ENCODE results near the gene BCL2L14. TPM values are rescaled to one million over a fixed set of nuclear protein-coding genes. Genes with fewer than 3 reads are reported as not detected.
A peak's percentile ranks its signal among the peaks of the same experiment; 100 is the strongest.

The BCL2L14 gene
- total RNA-seq, 4 donors from 2014 or later = 27.5 to 81.2 (median 52.5) TPM

DNA sequence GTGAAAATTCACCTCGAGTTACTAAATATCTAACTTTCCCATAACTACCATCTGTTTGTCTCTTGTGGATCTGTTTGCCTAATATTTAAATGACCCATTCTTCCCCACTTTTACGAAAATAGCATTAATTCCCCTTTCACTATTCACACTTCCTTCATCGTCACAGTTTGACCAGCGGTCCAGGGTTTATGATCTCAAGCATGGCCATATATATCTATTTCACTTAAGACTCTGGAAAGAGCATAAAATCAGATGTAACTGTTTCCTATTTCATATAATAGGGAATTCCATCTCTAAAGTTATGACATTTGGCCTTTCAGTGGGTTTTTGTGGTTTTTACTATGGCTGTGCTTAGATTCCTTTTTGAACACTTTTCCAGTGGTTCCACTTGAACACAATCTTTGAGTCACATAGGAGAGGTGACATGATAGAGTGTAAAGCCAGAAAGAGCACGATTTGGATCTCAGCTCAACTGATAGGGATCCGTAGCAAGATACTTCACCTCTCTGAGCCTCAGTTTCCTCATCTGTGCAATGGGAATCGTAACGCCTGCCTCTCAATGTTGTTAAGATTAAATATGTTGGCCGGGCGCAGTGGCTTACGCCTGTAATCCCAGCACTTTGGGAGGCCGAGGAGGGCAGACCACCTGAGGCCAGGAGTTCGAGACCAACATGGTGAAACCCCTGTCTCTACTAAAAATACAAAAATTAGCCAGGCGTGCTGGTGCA lies 754 bp upstream of the BCL2L14 start:
- 67 to 80% methylated on average over 5 to 14 of the region's 14 CpGs for WGBS, 2 donors (ENCODE audit: low coverage in 1 of 2)
- Histone ChIP-seq H3K4me3 (peak overlapping the region in 1 of 4 donors; percentile 23), H3K9me3 (no peaks in the 10 kb centered on the region), H3K36me3 (no peaks in the 10 kb centered on the region), H3K27me3 (no peaks in the 10 kb centered on the region), H3K27ac (peak overlapping the region; percentile 31 to 91 (median 88)), H3K4me1 (peaks cover 0 to 36% (median 16%) of the 10 kb centered on the region in 4 donors)
- peak; percentile 13 for DNase-seq
- no peak for TF ChIP-seq POLR2A (IDR thresholded peaks at IDR 0.05)
- in situ Hi-C loops (cut with MboI; ENCODE audit: low pct_ligation_motif_present in 1 of 4, low pct_unique_long_range_greater_than_20kb in 1 of 4, low sequenced_read_pairs in 3 of 4) (no loop called here), intact Hi-C loops (cut with DNase I; ENCODE audit: low total_unique reads) (no loop called here)

DNA sequence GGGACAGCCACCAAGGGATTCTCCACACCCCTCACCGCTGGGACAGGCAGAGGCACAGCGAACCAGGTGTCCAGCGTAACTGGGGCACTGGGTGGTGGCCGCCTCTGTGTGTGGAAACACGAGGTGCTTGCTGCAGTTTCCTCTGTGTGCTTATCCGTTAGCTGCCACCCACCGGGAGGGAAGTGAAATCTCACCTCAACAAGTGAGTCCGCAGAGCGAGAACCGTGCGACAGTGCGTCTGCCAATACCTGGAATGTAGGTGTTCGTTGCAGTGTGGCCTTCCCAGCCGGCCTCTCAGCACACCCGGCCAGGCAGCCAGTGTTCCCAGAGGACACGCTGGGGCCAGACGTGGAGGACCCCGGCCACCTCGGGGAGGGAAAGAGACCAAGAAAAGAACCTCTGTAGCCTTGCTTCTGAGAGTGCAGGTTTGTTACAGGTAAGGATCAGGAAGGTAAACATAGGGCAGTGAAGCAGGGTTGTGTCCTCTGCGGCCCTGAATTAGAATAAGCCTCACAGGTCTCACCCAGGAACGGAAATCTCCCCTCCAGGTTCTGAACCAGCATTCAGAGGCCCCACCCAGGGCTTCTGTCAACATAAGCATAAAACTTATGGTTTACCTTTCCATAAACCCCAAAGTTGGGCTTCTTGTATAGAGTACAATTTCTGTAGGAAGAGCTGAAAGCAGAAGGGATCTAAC lies 1.5 kb downstream of the BCL2L14 start:
- peaks cover 0 to 34% (median 16%) of the 10 kb centered on the region in 4 donors for H3K4me1 ChIP-seq
- no peaks in the 10 kb centered on the region for H3K27me3 ChIP-seq
- in situ Hi-C loops (cut with MboI; ENCODE audit: low pct_ligation_motif_present in 1 of 4, low pct_unique_long_range_greater_than_20kb in 1 of 4, low sequenced_read_pairs in 3 of 4) = no loop called here
- H3K9me3 ChIP-seq = no peaks in the 10 kb centered on the region
- peak overlapping the region; percentile 88 to 91 (median 89) for H3K27ac ChIP-seq
- DNase-seq = peak; percentile 74
- WGBS, 2 donors (ENCODE audit: low coverage in 1 of 2) = 37% methylated on average over 21 of the region's 21 CpGs; no CpG with 5 or more reads in 1 of the 2 donors
- TF ChIP-seq POLR2A (IDR thresholded peaks at IDR 0.05) (peak; percentile 73), EP300 (IDR thresholded peaks at IDR 0.05; ENCODE audit: low read depth) (no peak), POLR2AphosphoS5 (IDR thresholded peaks at IDR 0.05) (peak in 2 of 3 donors; percentile 52 to 57)
- TF ChIP-seq, protein P1, sequence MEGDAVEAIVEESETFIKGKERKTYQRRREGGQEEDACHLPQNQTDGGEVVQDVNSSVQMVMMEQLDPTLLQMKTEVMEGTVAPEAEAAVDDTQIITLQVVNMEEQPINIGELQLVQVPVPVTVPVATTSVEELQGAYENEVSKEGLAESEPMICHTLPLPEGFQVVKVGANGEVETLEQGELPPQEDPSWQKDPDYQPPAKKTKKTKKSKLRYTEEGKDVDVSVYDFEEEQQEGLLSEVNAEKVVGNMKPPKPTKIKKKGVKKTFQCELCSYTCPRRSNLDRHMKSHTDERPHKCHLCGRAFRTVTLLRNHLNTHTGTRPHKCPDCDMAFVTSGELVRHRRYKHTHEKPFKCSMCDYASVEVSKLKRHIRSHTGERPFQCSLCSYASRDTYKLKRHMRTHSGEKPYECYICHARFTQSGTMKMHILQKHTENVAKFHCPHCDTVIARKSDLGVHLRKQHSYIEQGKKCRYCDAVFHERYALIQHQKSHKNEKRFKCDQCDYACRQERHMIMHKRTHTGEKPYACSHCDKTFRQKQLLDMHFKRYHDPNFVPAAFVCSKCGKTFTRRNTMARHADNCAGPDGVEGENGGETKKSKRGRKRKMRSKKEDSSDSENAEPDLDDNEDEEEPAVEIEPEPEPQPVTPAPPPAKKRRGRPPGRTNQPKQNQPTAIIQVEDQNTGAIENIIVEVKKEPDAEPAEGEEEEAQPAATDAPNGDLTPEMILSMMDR (IDR thresholded peaks at IDR 0.05) = peak in 2 of 5 experiments; percentile 17 to 36
- H3K36me3 ChIP-seq = no peaks in the 10 kb centered on the region
- intact Hi-C loops (cut with DNase I; ENCODE audit: low total_unique reads) = no loop called here
- peak overlapping the region; percentile 20 to 53 (median 44) for H3K4me3 ChIP-seq

DNA sequence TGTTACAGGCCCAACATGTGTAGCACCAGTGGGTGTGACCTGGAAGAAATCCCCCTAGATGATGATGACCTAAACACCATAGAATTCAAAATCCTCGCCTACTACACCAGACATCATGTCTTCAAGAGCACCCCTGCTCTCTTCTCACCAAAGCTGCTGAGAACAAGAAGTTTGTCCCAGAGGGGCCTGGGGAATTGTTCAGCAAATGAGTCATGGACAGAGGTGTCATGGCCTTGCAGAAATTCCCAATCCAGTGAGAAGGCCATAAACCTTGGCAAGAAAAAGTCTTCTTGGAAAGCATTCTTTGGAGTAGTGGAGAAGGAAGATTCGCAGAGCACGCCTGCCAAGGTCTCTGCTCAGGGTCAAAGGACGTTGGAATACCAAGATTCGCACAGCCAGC lies 8.6 kb downstream of the BCL2L14 start:
- H3K27me3 ChIP-seq = no peaks in the 10 kb centered on the region
- in situ Hi-C loops (cut with MboI; ENCODE audit: low pct_ligation_motif_present in 1 of 4, low pct_unique_long_range_greater_than_20kb in 1 of 4, low sequenced_read_pairs in 3 of 4) (loop anchor here in 1 of 4 donors (25.0 kb wide), 1 partner anchor 258 kb away; no protein-coding TSS in a partner anchor), intact Hi-C loops (cut with DNase I; ENCODE audit: low total_unique reads) (no loop called here)
- no peaks in the 10 kb centered on the region for H3K36me3 ChIP-seq
- no peak for TF ChIP-seq POLR2AphosphoS5 (IDR thresholded peaks at IDR 0.05)
- TF ChIP-seq, protein P1 (IDR thresholded peaks at IDR 0.05) = no peak
- no peak for TF ChIP-seq EP300 (IDR thresholded peaks at IDR 0.05; ENCODE audit: low read depth)
- no peak for TF ChIP-seq POLR2A (IDR thresholded peaks at IDR 0.05)
- H3K9me3 ChIP-seq = no peaks in the 10 kb centered on the region
- H3K4me3 ChIP-seq = no peak overlapping the region
- DNase-seq = no peak
- H3K27ac ChIP-seq = no peak overlapping the region
- H3K4me1 ChIP-seq = peaks cover 0 to 16% (median 10%) of the 10 kb centered on the region in 4 donors
- WGBS, 2 donors (ENCODE audit: low coverage in 1 of 2) = 91 to 100% methylated on average over 1 to 5 of the region's 5 CpGs

DNA sequence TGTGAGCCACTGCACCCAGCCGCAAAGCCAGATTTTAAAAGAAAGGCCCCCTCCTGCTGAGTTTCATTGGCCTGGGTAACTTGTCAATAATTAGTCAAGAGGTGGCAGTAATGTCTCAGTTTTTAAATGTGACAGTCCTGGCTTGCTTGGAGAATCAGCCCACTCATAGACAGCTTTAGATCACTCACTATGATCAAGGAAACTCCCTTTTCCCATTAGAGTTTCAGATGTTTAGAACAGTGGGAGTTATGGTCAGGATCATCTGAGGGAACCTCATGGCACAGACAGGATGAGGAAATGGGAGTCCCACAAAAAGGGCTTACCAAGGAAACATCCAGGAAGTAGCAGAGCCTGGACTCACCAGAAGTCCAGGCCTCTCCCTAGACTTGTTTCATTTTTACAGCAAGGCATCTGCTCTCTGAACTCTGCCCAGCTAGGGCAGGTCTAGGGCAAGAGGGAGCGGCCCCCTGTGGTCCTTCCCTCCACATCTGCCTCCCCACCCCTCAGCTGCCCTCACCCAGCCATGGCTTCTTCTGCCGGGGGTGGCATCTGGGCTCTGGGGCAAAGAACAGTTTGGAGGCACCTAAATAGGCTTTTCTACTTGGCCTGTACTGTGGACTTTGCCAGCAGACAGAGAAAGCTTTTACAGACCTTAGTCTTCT lies 11.2 kb downstream of the BCL2L14 start:
- no peak for TF ChIP-seq EP300 (IDR thresholded peaks at IDR 0.05; ENCODE audit: low read depth)
- TF ChIP-seq, protein P1 (IDR thresholded peaks at IDR 0.05) = peak in 2 of 5 experiments; percentile 5 to 10
- TF ChIP-seq POLR2A (IDR thresholded peaks at IDR 0.05) = no peak
- peak in 2 of 3 donors; percentile 25 to 65 for TF ChIP-seq POLR2AphosphoS5 (IDR thresholded peaks at IDR 0.05)
- in situ Hi-C loops (cut with MboI; ENCODE audit: low pct_ligation_motif_present in 1 of 4, low pct_unique_long_range_greater_than_20kb in 1 of 4, low sequenced_read_pairs in 3 of 4) = loop anchor here (10.0 to 25.0 kb wide), 3 partner anchors 243 to 255 kb away; no protein-coding TSS in a partner anchor
- 50 to 71% methylated on average over 1 to 3 of the region's 3 CpGs for WGBS, 2 donors (ENCODE audit: low coverage in 1 of 2)

More for the DNA sequence above, 11.2 kb downstream of the BCL2L14 start:
- H3K27me3 ChIP-seq = no peaks in the 10 kb centered on the region
- H3K4me1 ChIP-seq = peaks cover 0 to 26% (median 12%) of the 10 kb centered on the region in 4 donors
- peak; percentile 78 for DNase-seq
- no peaks in the 10 kb centered on the region for H3K9me3 ChIP-seq
- no peaks in the 10 kb centered on the region for H3K36me3 ChIP-seq
- peak overlapping the region; percentile 72 to 83 (median 78) for H3K27ac ChIP-seq
- H3K4me3 ChIP-seq = no peak overlapping the region
- intact Hi-C loops (cut with DNase I; ENCODE audit: low total_unique reads) = loop anchor here (5.0 kb wide), 1 partner anchor 255 kb away; no protein-coding TSS in a partner anchor

Measured in transverse colon (tissue), 4 donors.